HG03442 (cell line): Measurements from ENCODE around the gene VPS52.

ENCODE experiments used
- ATAC-seq: cut with Tn5 transposase; IDR thresholded peaks from one replicate; pipeline ENCODE4 v1.9.1; 2021; ENCODE audit warnings: mild to moderate bottlenecking, moderate library complexity; ENCODE audit not compliant: unreplicated experiment

The VPS52 gene, protein sequence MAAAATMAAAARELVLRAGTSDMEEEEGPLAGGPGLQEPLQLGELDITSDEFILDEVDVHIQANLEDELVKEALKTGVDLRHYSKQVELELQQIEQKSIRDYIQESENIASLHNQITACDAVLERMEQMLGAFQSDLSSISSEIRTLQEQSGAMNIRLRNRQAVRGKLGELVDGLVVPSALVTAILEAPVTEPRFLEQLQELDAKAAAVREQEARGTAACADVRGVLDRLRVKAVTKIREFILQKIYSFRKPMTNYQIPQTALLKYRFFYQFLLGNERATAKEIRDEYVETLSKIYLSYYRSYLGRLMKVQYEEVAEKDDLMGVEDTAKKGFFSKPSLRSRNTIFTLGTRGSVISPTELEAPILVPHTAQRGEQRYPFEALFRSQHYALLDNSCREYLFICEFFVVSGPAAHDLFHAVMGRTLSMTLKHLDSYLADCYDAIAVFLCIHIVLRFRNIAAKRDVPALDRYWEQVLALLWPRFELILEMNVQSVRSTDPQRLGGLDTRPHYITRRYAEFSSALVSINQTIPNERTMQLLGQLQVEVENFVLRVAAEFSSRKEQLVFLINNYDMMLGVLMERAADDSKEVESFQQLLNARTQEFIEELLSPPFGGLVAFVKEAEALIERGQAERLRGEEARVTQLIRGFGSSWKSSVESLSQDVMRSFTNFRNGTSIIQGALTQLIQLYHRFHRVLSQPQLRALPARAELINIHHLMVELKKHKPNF

GRCh38 chr6:33271468-33272274, at the start of gene VPS52, which contains the start of gene RPS18:
Gene VPS52 (minus strand): TSS chr6:33271876. CDS start chr6:33271675, 201 bp downstream.
Gene RPS18 (plus strand): TSS chr6:33272075. CDS start chr6:33272120, 45 bp downstream.
- peak; percentile 77 for ATAC-seq

DNA sequence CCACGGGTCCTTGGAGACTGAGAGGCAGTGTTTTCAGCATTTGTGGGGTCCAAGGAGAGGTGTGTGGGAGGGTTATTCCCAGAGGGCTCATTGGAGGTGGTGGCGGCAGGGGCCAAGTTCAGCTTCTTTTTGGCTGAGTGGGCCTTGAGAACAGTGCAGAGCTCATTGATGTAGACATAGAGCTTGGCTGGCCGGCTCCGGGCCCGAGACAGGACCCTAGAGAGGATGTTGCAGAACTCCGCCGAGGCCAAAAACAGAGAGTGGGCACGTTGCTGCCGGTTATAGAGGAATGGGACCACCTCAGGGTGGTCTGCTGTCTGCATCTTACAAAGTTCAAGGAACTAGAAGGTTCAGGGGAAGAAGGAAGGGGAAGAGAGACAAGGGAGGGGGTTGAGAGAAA, 49.6 kb upstream of the VPS52 start:
- no peak for ATAC-seq

GRCh38 chr6:33320315-33321181, 48.9 kb upstream of the VPS52 start:
- no peak for ATAC-seq

- no peak for ATAC-seq
Measured at GRCh38 chr6:33319939-33320314, 48.3 kb upstream of the VPS52 start.

DNA sequence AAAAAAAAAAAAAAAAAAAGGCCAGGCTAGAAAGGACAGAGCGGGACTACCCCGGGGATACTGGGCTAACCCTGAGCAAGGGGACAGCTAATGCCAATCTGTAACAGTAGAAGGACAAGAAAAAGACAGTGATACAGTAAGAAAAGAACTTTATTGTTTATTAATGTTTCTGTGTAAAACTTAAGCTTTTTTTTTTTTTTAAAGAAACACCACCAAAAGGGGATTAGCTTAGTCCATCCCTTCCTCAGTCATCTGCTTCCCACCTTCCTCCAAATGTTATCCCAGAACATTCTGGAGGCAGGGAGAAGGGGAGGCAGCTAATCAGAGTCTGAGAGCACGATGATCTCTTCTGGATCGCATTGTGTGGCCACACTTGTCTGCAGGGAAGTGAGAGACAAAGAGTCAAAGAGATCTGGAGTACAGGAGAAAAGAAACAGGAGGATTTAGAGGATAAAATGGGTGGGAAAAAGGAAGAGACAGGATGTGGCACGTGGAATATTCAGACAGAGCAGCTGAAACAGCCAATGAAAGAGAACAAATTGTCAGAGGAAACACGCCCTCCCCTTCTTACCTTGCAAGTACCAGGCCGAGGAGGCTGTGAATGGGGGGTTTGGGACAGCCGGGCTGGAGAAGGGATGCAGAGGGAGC, 46.9 kb upstream of the VPS52 start:
- ATAC-seq, result no peak

DNA sequence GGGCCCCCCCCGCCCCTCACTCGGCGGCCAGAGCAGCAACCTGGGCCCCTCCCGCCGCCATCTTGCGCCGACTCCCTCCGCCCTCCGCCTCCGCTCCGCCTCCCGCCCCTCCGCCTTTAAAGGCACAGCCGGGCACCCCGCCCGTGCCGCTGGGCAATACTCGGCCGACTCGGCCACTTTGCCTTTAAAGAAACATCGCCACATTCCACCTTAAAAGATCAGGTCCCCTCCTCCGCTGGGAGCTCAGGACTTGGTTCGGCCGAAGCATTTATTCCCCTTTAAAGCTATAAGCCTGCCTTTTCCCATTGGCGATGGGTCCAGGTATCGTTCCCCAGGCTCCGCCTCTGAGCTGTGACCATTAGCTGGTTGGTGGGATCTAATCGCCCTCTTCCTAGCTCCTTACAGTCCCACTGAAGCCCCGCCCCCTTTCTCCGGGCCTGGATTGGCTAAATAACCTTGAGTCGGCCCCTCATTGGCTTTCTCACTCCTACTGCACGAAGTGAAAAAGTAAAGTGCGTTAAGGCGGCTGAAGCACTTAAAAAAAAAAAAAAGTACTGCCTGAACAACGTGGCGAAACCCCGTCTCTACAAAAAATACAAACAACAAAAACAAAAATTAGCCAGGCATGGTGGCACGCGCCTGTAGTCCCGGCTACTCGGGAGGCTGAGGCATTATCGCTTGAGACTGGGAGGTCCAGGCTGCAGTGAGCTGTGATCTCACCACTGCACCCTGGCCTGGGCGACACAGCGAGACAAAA, 46.2 kb upstream of the VPS52 start, which contains the start of gene ZBTB22:
TSS of gene ZBTB22 (minus strand) at position 76 of the 757 bp plus-strand sequence. CDS start 828 bp downstream, outside the sequence.
- ATAC-seq, result peak; percentile 35

GRCh38 chr6:33317419-33317668, 45.7 kb upstream of the VPS52 start:
- no peak for ATAC-seq

DNA sequence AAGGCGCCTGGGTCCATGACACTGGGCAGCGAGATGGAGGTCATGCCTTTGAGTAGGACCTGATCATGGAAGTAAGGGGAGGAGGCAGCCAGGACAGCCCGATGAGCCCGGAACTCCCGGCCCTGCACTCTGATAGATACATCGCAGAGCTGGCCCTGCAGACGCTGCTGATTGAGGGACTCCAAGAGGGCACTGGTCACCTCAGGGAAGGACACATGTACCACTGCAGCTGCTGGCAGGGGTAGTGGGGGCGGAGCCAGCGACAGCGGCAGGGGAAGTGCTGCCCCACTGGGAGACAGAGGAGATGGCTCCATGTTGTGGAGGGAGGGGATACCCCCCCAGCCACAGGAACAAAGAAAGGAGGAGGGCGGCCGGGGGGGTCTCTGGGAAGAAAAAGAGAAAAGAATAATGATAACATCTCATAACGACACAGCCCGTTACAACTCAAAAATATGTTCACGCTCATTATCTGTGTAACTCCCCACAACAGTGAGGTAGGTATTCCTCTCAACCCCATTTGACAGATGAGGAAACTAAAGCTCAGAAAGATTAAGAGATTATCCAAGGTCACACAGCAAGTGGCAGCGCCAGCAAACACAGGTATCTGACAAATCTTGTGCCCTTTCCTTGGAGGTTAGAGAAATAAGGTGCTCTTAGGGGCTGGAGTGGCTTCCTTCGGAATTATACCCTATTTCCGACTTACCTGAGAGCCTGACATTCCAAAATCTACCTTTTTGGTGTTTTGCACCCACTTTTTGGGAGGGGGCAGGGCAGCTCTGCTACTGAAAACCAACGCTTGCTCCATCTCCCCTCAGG, 45.1 kb upstream of the VPS52 start:
- no peak for ATAC-seq

GRCh38 chr6:33315793-33316602, 44.3 kb upstream of the VPS52 start:
- ATAC-seq, result no peak

DNA sequence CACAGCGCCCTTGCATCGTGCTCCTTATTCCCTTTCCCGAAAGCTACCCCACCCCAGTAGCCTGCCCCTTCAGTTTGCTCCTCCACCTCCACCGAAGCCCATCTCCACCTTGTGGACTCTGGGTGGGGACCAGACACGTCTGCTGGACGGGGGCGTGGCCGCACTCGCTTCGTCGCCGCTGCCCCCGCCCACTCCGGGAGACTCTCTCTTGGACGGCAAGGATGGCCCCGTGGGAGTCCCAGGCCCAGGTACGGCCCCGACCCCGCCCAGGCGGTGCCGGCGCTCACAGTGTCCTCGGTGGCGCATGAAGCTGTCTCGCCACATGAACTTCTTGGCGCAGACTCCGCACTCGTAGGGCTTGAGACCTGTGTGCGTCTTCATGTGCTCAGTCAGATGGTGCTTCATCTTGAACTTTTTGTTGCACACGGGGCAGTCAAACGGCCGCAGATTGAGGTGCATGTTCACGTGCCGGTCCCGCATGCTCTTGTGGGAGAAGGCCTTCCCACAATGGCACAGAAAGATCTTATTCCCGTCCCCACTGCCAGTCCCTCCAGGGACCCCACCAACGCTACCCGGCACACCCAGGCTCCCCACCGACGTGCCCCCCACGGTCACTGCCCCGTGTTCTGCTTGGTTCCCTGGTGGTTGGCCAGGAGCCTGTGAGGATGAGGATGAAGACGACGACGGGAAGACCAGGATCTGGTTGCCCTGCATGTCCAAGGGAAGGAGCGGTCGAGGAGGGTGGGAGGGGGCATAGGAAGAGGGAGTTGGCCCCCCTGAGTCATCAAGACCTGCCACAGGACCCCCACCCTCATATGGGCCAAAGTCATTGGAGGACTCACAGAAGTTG, 43.5 kb upstream of the VPS52 start:
- no peak for ATAC-seq

GRCh38 chr6:33314515-33314942, 42.9 kb upstream of the VPS52 start:
- no peak for ATAC-seq

DNA sequence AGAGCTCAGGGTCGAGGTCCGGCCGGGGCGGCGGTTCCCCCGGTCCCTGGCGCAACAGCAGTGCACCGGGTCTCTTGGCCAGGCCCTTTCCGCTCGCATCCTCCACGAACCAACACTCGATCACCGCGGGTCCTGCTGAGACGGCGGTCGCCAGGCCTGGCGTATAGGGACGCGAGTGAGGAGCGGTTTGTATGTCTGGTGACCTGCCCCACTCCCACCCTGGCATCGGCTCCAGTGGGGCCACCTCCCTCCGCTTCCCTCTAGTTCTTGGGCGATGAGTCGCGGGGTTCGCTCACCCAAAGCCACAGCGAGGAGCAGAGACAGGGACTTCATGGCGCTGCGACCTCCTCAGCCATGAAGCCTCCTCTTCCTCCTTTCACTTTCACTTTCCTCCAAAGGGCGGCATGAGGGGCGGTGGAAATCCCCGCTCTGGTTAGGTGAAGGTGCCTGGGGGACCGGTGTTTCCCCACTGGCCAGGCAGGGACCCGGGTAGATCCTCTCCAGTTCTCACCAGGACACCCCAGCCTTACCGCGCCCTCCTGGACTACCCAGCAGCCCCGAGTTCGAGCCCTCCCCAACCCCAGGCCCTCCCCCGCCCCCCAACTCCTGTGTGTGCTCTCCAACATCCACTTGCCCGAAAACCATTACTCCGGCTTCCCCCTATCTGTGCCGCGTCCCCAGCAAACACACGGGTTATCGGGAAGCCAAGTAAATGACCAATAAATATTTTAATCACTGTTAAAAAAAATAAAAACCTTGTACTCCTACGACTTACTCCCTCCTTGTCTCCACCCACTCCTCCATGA, 42.2 kb upstream of the VPS52 start, which contains the start of gene TAPBP:
TSS of gene TAPBP (minus strand) at position 370 of the 806 bp plus-strand sequence. CDS start at position 333, 37 bp downstream.
- ATAC-seq, result peak; percentile 32

DNA sequence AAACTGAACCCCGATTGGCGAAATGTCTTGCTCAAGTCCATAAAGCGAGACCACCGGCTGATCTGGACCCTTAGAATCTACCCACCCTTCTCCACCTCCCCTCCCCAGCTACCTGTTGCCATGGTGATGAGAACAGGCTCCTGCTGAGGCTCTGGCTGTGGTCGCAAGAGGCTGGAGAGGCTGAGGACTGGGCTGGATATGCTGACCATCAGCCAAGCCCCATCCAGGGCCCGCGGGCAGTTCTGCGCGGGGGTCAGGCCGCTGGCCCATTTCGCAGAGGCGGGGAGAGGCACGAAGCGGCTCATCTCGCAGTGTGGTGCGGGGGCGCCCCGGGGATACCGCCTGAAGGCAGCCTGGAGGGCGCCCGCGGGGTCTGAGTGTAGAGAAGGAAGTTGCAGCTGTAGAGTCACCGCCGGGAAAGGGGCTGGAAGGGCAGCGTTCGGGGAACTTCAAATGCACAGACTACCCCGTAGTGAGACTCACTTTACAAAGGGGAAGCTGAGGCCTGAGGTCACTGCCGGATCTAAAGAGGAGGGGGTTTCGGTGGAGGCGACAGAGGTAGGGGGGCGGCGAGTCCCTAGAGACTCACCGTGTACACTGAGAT, 41.5 kb upstream of the VPS52 start:
- peak; percentile 3 for ATAC-seq

DNA sequence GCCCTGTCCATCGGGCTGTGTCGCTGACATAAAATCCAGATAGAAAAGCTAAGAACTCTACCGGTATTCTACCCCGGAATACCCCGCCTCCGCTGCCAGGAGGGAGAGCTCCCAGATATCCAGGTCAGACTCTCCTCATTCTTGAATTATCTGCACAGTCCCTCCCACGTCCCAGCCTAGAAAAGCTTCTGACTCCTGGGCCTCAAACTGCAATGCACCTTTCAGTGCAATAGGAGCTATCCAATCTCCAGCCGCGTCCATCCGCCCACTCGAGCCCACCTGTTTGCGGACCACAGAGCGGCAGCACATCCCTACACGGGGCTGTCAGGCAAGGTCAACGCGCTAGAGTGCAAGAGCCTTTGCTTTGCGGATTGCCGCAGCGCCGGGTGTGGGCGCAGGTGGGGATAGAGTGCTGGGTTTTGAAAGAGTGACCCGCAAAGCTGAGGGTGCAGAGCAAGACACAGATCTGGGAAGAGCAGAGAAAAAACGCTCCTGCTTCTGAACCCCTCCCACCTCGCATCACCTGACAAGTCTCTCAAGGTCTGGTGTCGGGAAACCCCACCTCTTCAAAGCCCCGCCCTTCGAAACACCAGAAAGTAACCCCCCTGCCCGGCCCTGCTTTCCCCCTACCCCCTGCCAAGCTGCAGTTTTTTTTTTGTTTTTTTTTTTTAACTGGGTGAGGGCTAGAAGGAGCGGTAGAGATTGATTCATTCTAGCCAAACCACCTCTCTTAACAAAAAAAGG, 40.9 kb upstream of the VPS52 start:
- ATAC-seq, result no peak

DNA sequence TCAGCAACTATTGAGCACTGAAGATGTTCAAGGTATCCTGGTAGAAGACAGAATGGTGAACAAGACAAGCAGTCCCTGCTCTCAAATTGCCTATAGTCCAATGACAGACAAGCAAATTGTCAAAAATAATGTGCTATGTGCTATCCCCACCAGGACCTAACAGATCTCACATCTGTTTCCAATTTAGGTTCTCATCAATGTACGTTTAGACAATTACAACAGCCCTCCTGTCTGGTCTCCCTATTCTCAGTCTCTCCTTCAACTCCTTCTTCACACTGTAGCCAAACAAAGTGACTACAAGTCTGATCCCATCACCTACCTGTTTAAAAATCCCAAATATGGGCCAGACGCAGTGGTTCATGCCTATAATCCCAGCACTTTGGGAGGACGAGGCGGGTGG, 34.7 kb upstream of the VPS52 start:
- no peak for ATAC-seq
